IMR-90 (cell line): ENCODE results near the gene NDUFAF4. TPM values are rescaled to one million over a fixed set of nuclear protein-coding genes. Genes with fewer than 3 reads are reported as not detected.

Source experiments
- ATAC-seq: fragments of 200-7000 bp; cut with Tn5 transposase; 2 replicates; pipeline ENCODE4 v1.9.1; 2020; ENCODE audit warnings: low read depth, mild to moderate bottlenecking, moderate library complexity
- BruUV-seq: library from RNA; stranded (reverse); fragments of 400-500 nt; replicated peaks from 2 replicates; lab custom pipeline; 2021; lab: Mats Ljungman, UMichigan
- CTCF ChIA-PET: fragments of 300-600 bp; formaldehyde crosslinking; extraction: SDS; loops from one replicate; lab custom pipeline; 2021; ENCODE audit warnings: antibody characterized with exemption; lab: Yijun Ruan, JAX
- POLR2A ChIA-PET: fragments of 300-600 bp; sonication (Branson Sonifier 250); formaldehyde crosslinking; loops from one replicate; lab custom pipeline; 2022; ENCODE audit warnings: antibody characterized with exemption; ENCODE audit not compliant: unreplicated experiment; lab: Charles Lee
- DNase-seq: peaks from one replicate; pipeline ENCODE4 v3.0.0; 2013
- H2AFZ ChIP-seq: replicated peaks from 2 replicates; pipeline ENCODE3; 2013; ENCODE audit warnings: low read length, mild to moderate bottlenecking; ENCODE audit not compliant: poor library complexity
- H2AK5ac ChIP-seq: 2 replicates; pipeline ENCODE4 v1.6.1; 2013; ENCODE audit warnings: low read depth, low read length, inconsistent platforms
- H2AK9ac ChIP-seq: replicated peaks from 2 replicates; pipeline ENCODE3; 2013; ENCODE audit warnings: mild to moderate bottlenecking, low read depth, low read length, moderate library complexity; ENCODE audit not compliant: poor library complexity
- H2BK120ac ChIP-seq: 2 replicates; pipeline ENCODE4 v1.6.1; 2013; ENCODE audit warnings: low read depth, low read length, inconsistent platforms
- H2BK15ac ChIP-seq: 3 replicates; pipeline ENCODE4 v1.6.1; 2013; ENCODE audit warnings: low read depth, low read length, inconsistent platforms
- H2BK20ac ChIP-seq: 2 replicates; pipeline ENCODE4 v1.6.1; 2013; ENCODE audit warnings: low read depth, mild to moderate bottlenecking, inconsistent platforms, low read length, moderate library complexity
- H2BK5ac ChIP-seq: 2 replicates; pipeline ENCODE4 v1.6.1; 2013; ENCODE audit warnings: mild to moderate bottlenecking, low read depth, low read length, inconsistent platforms; ENCODE audit not compliant: poor library complexity, severe bottlenecking
- H3K14ac ChIP-seq: replicated peaks from 2 replicates; pipeline ENCODE4 v1.6.1; 2013; ENCODE audit warnings: low read depth, low read length, inconsistent platforms
- H3K18ac ChIP-seq: 2 replicates; pipeline ENCODE4 v1.6.1; 2013; ENCODE audit warnings: low read depth, low read length, control low read depth
- H3K23ac ChIP-seq: 2 replicates; pipeline ENCODE4 v1.6.1; 2013; ENCODE audit warnings: low read depth, low read length, inconsistent platforms
- H3K27ac ChIP-seq: 2 replicates; pipeline ENCODE4 v1.5.1; 2013; ENCODE audit warnings: mild to moderate bottlenecking, control low read depth, low read length; ENCODE audit not compliant: insufficient read depth
- H3K27me3 ChIP-seq: 2 replicates; pipeline ENCODE4 v1.6.1; 2013; ENCODE audit warnings: low read length; ENCODE audit not compliant: control insufficient read depth, insufficient read depth
- H3K36me3 ChIP-seq: 2 replicates; pipeline ENCODE4 v1.6.1; 2013; ENCODE audit warnings: low read length, mixed read lengths; ENCODE audit not compliant: control insufficient read depth, insufficient read depth
- H3K4ac ChIP-seq: 2 replicates; pipeline ENCODE4 v1.6.1; 2013; ENCODE audit warnings: low read depth, low read length, inconsistent platforms
- H3K4me1 ChIP-seq: 2 replicates; pipeline ENCODE4 v1.6.1; 2013; ENCODE audit warnings: low read length, mixed read lengths; ENCODE audit not compliant: control insufficient read depth, insufficient read depth
- H3K4me2 ChIP-seq: 2 replicates; pipeline ENCODE4 v1.6.1; 2013; ENCODE audit warnings: low read depth, mild to moderate bottlenecking, control low read depth, low read length, moderate library complexity
- H3K4me3 ChIP-seq: 2 replicates; pipeline ENCODE4 v1.5.1; 2013; ENCODE audit warnings: low read depth, mild to moderate bottlenecking, control low read depth, low read length, moderate library complexity; ENCODE audit not compliant: insufficient read depth
- H3K56ac ChIP-seq: 2 replicates; pipeline ENCODE4 v1.6.1; 2013; ENCODE audit warnings: low read length, inconsistent platforms; ENCODE audit not compliant: insufficient read depth; ENCODE audit errors: extremely low read depth
- H3K79me1 ChIP-seq, 2 experiments: 2 replicates each; pipeline ENCODE4 v1.6.1; 2013; ENCODE audit warnings: low read length in 2 of 2, inconsistent platforms in 1 of 2, low read depth in 1 of 2
- H3K9ac ChIP-seq: 2 replicates; pipeline ENCODE4 v1.6.1; 2013; ENCODE audit warnings: low read depth, low read length, control low read depth
- H3K9me1 ChIP-seq: 2 replicates; pipeline ENCODE4 v1.6.1; 2013; ENCODE audit warnings: low read length, inconsistent platforms; ENCODE audit not compliant: insufficient read depth
- H3K9me3 ChIP-seq: 2 replicates; pipeline ENCODE4 v1.6.1; 2013; ENCODE audit warnings: low read length; ENCODE audit not compliant: control insufficient read depth, insufficient read depth
- H4K20me1 ChIP-seq: 2 replicates; pipeline ENCODE4 v1.6.1; 2013; ENCODE audit warnings: low read length, inconsistent platforms; ENCODE audit not compliant: insufficient read depth
- H4K5ac ChIP-seq: 2 replicates; pipeline ENCODE4 v1.6.1; 2013; ENCODE audit warnings: mild to moderate bottlenecking, low read depth, low read length, control low read depth
- H4K8ac ChIP-seq, 2 experiments: 2 replicates each; pipeline ENCODE4 v1.6.1; 2013; ENCODE audit warnings: low read depth in 2 of 2, low read length in 2 of 2, control low read depth in 1 of 2, inconsistent platforms in 1 of 2
- H4K91ac ChIP-seq: 2 replicates; pipeline ENCODE4 v1.6.1; 2013; ENCODE audit warnings: low read depth, low read length, inconsistent platforms; ENCODE audit not compliant: insufficient read depth
- MAFK ChIP-seq: IDR thresholded peaks from 2 replicates; pipeline ENCODE4 v1.6.1; 2012; ENCODE audit warnings: low read depth, low read length, improper control_type of control experiment
- MAZ ChIP-seq: IDR thresholded peaks from 2 replicates; pipeline ENCODE4 v1.6.1; 2012; ENCODE audit warnings: low read depth, mild to moderate bottlenecking, low read length, improper control_type of control experiment, moderate library complexity, borderline replicate concordance
- MXI1 ChIP-seq: IDR thresholded peaks from 2 replicates; pipeline ENCODE4 v1.6.1; 2012; ENCODE audit warnings: low read depth, mild to moderate bottlenecking, low read length, moderate library complexity, borderline replicate concordance
- RAD21 ChIP-seq: IDR thresholded peaks from 2 replicates; pipeline ENCODE4 v1.6.1; 2012; ENCODE audit warnings: low read length, improper control_type of control experiment
- SMC3 ChIP-seq: fragments of 150-350 bp; IDR thresholded peaks from 2 replicates; pipeline ENCODE4 v1.6.1; 2016; ENCODE audit warnings: low read depth, mild to moderate bottlenecking, antibody characterized with exemption, low read length, moderate library complexity
- WGBS, 2 experiments: methylation state at CpG; one replicate each; pipeline versions ENCODE4 v1.1.5 to v1.1.7; 2013; ENCODE audit warnings: missing lambda C conversion rate in 2 of 2; ENCODE audit not compliant: insufficient read length in 1 of 2; ENCODE audit errors: extremely low coverage in 2 of 2; 5-methylcytosine and 5-hydroxymethylcytosine counted together
- dilution Hi-C: fragments of 300-500 bp; cut with HindIII; formaldehyde crosslinking; loops from one replicate; pipeline ENCODE4 v1.14.3; 2018; ENCODE audit warnings: low sequenced_read_pairs; ENCODE audit not compliant: unreplicated experiment
- in situ Hi-C: fragments of 300-500 bp; cut with MboI; formaldehyde crosslinking; loops from 3 replicates; pipeline ENCODE4 v1.14.3; 2019; ENCODE audit warnings: low sequenced_read_pairs, inconsistent platforms, mixed read lengths
- intact Hi-C: fragments of 100-400 bp; cut with micrococcal nuclease; formaldehyde crosslinking; loops from 2 replicates; pipeline ENCODE4 v1.10.0; 2022
- microRNA-seq, 2 experiments: library from miRNA; stranded (forward) in 1 of 2; unstranded in 1 of 2; fragments of 10-50 nt in 1 of 2; fragments of <30 nt in 1 of 2; gene quantifications in 1 of 2; microRNA quantifications in 1 of 2; one replicate each; pipeline versions ENCODE3 to v1.1.0; 2013 to 2020; ENCODE audit not compliant: insufficient read depth in 1 of 2, insufficient read length in 1 of 2, unreplicated experiment in 1 of 2
- polyA plus RNA-seq, 3 experiments: library from polyadenylated mRNA; depleted of rRNA; stranded (reverse); fragments of >200 nt; gene quantifications; 2 replicates each; pipeline ENCODE4 v1.2.3, GENCODE V29; 2012; ENCODE audit warnings: low replicate concordance in 1 of 3
- small RNA-seq, 5 experiments: library from RNA; depleted of rRNA; stranded (forward); fragments of <200 nt; gene quantifications; one replicate each; pipeline ENCODE3, GENCODE V24; 2012
- total RNA-seq: library from RNA; depleted of rRNA; stranded (reverse); fragments of >200 nt; gene quantifications from 2 replicates; pipeline ENCODE4 v1.2.3, GENCODE V29; 2012; rRNA removed

Gene NDUFAF4
- total and polyA plus RNA-seq, 2 of the 4 experiments (the other 2 are of a cell fraction) = 6.3 to 13.4 TPM

- WGBS, 2 experiments = no CpG with 5 or more reads among the region's 2 CpGs
Measured at GRCh38 chr6:96841345-96841744, 56.3 kb downstream of the NDUFAF4 start.

More at GRCh38 chr6:96841345-96841744, 56.3 kb downstream of the NDUFAF4 start:
- intact Hi-C loops = no loop called here
- Histone ChIP-seq H2AFZ (no peak overlapping the region), H2BK20ac (no peak overlapping the region), H3K27ac (no peak overlapping the region), H3K79me1 (0 out of 4 replicates have a peak, but pooled peaks cover 0 to 3% of the 10 kb centered on the region in 2 experiments), H3K4me2 (no peak overlapping the region), H4K5ac (no peak overlapping the region), H3K9ac (no peak overlapping the region), H3K23ac (no peak overlapping the region), H3K4me1 (no peaks in the 10 kb centered on the region), H4K8ac (no peak overlapping the region), H3K56ac (no peak overlapping the region), H3K14ac (no peak overlapping the region), H3K27me3 (peaks cover 8% of the 10 kb centered on the region; the same call in 1 of the 2 replicates), H4K20me1 (no peaks in the 10 kb centered on the region), H2BK5ac (no peak overlapping the region), H3K36me3 (no peaks in the 10 kb centered on the region), H2BK15ac (no peak overlapping the region), H2AK5ac (no peak overlapping the region), H3K18ac (no peak overlapping the region), H3K4me3 (no peak overlapping the region), H3K9me3 (no peaks in the 10 kb centered on the region), H3K4ac (no peak overlapping the region), H2AK9ac (no peak overlapping the region), H4K91ac (no peak overlapping the region), H2BK120ac (no peak overlapping the region), H3K9me1 (no peaks in the 10 kb centered on the region)
- POLR2A ChIA-PET = no interaction called here
- no TSS peak for BruUV-seq
- TF ChIP-seq MAFK = no peak
- TF ChIP-seq SMC3 = no peak
- TF ChIP-seq MXI1 = no peak
- no peak for TF ChIP-seq MAZ
- no peak for TF ChIP-seq RAD21
- dilution Hi-C loops = no loop called here
- CTCF ChIA-PET = no interaction called here
- DNase-seq (no peak), ATAC-seq (no peak)
- in situ Hi-C loops = no loop called here

Small RNAs within 50 kb of the gene (microRNA-seq; reads per million reads assigned to microRNA genes)
- not detected for gene RN7SL509P (ENCODE audit: insufficient read depth, insufficient read length)

Small RNAs within 50 kb of the gene (small RNA-seq; reads per million reads assigned to genes)
- gene RN7SL509P = 0 reads per million in 5 experiments

Other genes starting within 250 kb of the NDUFAF4 start
- 0.36 and 0.56 TPM in 2 replicates for gene GPR63, start 60.4 kb downstream of the NDUFAF4 start, total RNA-seq
- gene GPR63, start 60.4 kb downstream of the NDUFAF4 start, polyA plus RNA-seq (2012; rRNA removed) = 0.32 and 0.44 TPM in 2 replicates
- not detected in 2 replicates for gene KLHL32, start 26.8 kb upstream of the NDUFAF4 start, total RNA-seq
- gene KLHL32, start 26.8 kb upstream of the NDUFAF4 start, polyA plus RNA-seq (2012; rRNA removed) = 0.02 TPM in 1 of 2 replicates, not detected in the other